C1 segment of cervical spinal cord (tissue), 14 donors: ENCODE results near the gene MIGA1.

ENCODE experiments used
- DNase-seq, 14 donors: peaks; one replicate each; lab custom pipeline; 2025; lab: John Stamatoyannopoulos, UW

MIGA1 gene

DNA sequence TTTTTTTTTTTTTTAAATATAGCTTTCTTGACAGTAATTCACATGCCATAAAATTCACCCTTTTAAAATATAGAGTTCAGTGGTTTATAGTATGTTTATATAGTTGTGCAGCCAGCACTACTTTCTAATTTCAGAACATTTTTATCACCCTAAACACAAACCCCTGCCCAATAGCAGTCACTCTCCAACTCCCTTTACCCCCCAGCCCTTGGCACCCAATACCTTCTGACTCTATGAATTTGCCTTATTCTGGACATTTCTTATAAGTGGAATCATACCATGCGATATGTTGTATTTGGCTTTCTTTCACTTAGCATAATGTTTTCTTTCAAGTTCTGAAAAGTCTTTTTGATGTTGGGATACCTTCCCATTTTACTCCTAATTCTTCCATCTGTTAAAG, 66.5 kb downstream of the MIGA1 start:
- no peak for DNase-seq

- DNase-seq, result no peak
Observed at GRCh38 chr1:77846966-77847365, 67.5 kb downstream of the MIGA1 start.

GRCh38 chr1:77847621-77848080, 68.2 kb downstream of the MIGA1 start:
- DNase-seq, result no peak

DNA sequence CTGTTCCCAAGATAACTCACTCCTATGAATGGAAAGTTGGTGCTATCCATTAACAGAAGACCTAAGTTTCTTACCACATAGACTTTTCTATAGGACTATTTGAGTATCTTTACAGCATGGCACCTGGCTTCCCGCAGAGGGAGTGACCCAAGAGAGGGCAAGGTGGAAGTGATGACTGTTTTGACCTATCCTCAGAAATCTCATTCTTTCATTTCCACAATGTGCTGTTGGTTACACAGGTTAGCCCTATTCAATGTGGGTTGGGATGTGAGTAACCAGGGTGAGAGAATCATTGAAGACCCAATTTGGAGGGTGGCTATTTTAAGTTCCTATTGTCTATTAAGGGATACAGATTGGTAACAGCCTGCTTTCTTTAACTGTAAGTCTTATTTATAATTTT, 70.6 kb downstream of the MIGA1 start:
- DNase-seq, result no peak

DNA sequence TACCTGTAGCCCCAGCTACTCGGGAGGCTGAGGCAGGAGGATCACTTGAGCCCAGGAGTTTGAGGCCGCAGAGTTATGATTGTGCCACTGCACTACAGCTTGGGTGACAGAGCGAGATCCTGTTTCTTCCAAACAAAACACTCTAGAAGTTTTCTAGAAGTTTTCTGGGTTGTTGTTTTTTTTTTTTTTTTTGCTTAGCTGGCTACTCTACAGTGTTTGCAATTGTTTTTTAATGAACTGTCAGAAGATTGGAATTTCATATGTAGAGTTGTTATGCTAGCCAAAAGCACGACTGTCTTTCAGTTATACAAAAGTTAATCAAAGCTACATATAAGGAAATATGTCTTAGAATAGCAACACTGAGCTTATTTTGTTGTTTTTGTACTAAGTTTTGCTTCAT, 78.1 kb downstream of the MIGA1 start:
- no peak for DNase-seq

- DNase-seq, result no peak
Observed at GRCh38 chr1:77858725-77859124, 79.3 kb downstream of the MIGA1 start.

- DNase-seq, result no peak
Observed at GRCh38 chr1:77859248-77859647, 79.8 kb downstream of the MIGA1 start.

GRCh38 chr1:77866296-77866695, 86.8 kb downstream of the MIGA1 start:
- no peak for DNase-seq

DNA sequence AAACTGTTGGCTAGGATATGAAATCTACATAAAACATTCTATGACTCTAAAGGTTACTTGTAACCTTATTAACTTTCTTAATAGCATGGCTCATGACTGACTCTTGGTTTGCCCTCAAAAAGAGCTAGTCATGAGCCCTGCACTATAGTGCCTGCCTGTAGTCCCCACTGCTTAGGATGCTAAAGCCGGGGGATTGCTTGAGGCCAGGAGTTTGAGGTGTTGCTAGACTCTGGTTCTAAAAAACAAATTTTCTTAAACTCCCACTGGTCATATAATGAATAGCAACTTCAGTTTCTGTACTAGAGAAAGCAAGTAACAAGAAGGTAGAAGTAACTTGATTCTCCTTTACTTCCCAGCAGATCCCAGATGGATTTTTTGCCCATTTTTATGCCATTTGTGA, 93.2 kb downstream of the MIGA1 start:
- no peak for DNase-seq

GRCh38 chr1:77873461-77873860, 94.0 kb downstream of the MIGA1 start:
- DNase-seq, result no peak

- no peak for DNase-seq
Observed at GRCh38 chr1:77874804-77875445, 95.5 kb downstream of the MIGA1 start.

GRCh38 chr1:77876884-77877283, 97.4 kb downstream of the MIGA1 start:
- no peak for DNase-seq

- no peak for DNase-seq
Observed at GRCh38 chr1:77881061-77881460, 101.6 kb downstream of the MIGA1 start.

- no peak for DNase-seq
Observed at GRCh38 chr1:77882411-77882810, 103.0 kb downstream of the MIGA1 start.

GRCh38 chr1:77888081-77888780, 108.8 kb downstream of the MIGA1 start, which contains the start of gene NEXN:
Gene NEXN, plus strand, starts transcription at chr1:77888624. Its CDS starts 27,483 bp downstream, at chr1:77916107.
- peak in 11 of 14 donors; percentile 3 to 57 (median 37) for DNase-seq

- DNase-seq, result peak in 6 of 14 donors; percentile 13 to 49 (median 29)
Observed at GRCh38 chr1:77888781-77889642, 109.6 kb downstream of the MIGA1 start.

- DNase-seq, result no peak
Observed at GRCh38 chr1:77889671-77890070, 110.2 kb downstream of the MIGA1 start.

- DNase-seq, result no peak
Observed at GRCh38 chr1:77891200-77891599, 111.8 kb downstream of the MIGA1 start.

- no peak for DNase-seq
Observed at GRCh38 chr1:77899647-77900320, 120.3 kb downstream of the MIGA1 start.

DNA sequence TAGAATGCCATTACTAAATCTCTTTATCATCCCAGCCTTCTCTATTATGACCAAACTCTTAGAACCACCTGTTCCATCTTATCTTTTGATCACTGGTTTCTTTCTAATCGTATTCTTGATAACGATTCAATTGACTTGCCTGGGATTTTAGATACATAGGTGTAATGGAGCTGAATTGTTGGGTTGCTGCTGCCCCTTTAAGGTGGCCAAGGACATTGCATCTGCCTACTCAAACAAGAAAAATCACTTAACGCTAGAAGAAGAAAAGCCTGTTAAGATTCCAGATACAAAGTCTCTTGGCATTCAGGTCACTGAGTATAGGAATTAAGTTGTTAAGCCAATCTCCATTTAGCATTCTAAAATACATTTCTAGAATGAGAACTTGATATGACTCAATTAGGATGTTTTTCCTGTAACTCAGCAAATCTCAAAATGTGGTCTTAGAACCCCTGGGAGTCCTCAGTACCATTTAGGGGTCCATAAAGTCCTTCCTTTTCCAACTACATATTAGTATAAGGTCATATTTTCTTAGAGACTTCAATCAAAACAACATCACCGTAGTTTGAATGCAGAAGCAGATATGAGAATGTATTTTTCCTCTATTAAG, 121.3 kb downstream of the MIGA1 start:
- DNase-seq, result peak in 1 of 14 donors; percentile 1

DNA sequence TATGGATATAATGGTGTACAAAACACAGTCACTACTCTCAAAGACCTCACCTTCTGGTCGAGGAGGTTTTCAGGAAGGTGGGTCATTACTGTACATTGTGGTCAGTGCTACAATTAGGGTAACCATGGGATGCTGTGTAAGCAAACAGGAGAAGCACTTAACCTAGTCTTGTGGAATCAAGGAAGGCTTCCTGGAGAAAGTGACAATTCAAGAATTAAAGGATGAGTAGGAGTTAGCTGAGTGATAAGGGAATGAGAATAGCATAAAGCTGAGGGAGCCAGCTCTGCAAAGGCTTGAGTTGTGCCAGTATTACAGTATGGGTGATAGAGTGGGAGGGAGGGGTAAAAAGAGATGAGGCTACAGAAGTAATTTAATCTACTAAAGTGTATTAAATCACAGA, 126.2 kb downstream of the MIGA1 start:
- no peak for DNase-seq
